ENCODE results near the gene IL1R1. TPM values are rescaled to one million over a fixed set of nuclear protein-coding genes. Genes with fewer than 3 reads are reported as not detected.
A peak's percentile ranks its signal among the peaks of the same experiment; 100 is the strongest.

The IL1R1 gene
- total RNA-seq, 1 experiment from 2014 or later, result 1.0 TPM

DNA sequence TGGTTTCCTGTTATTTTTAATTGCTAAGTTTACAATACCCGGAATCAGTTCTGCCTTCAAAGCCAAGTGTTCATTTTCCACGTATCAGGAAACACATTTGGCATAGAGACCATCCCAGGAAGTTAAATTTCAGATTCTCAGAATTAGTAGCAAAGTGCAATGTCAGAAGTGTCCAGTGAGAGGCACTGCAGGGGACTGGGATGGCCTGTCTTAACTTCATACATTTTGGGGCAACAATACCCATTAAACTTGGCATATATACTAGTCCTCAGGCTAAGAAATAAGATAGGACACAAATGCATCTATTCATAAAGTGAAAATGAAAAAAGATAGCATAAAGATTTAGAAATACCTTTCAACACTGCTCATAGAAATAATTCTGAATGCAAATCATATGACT lies 42.8 kb downstream of the IL1R1 start:
- Histone ChIP-seq H3K27me3 (ENCODE audit: control insufficient read depth, insufficient read depth, low read length) (peaks cover 17% of the 10 kb centered on the region; the same call in 1 of the 2 replicates), H3K36me3 (replicated peaks; ENCODE audit: control insufficient read depth, insufficient read depth, low read length) (no peaks in the 10 kb centered on the region), H3K4me3 (ENCODE audit: insufficient read depth, low read depth, low read length) (no peak overlapping the region)
- peak; percentile 48 for DNase-seq

DNA sequence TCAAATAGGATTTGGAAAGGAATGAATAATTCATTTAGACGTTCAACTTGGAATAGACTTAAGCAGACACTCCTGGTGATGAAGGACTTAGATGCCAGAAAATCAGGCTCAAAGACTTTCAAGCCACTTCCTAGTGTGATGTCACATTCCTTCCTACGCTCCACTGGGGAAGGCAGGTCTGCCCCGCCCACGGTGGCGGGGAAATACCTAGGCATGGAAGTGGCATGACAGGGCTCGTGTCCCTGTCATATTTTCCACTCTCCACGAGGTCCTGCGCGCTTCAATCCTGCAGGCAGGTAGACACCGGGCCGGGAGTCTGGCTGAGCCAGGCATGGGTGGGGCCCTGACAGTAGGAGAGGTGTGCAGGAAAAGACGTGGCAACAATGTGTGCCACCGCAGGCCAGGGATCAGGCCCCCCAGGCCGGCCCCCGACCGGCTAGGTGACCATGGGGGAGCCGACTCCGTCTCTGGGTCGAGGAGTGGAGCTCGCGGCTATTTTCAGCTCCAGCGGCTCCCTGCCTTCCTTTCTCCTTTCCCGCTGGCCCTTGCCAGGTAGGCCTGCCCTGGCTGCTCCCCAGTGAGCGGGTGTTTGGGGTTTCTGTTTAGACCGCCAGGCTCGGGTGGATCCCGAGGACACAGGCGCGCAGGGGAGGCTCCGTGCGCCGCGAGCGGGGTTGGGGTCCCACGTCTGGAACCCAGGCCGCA lies 44.4 kb downstream of the IL1R1 start, which contains the start of gene IL1RL2:
Gene IL1RL2 (plus strand): TSS at position 233 of the 705 bp plus-strand sequence. CDS start 845 bp downstream, outside the sequence.
- Histone ChIP-seq H3K27me3 (ENCODE audit: control insufficient read depth, insufficient read depth, low read length) (peaks cover 17% of the 10 kb centered on the region; the same call in 1 of the 2 replicates), H3K4me3 (ENCODE audit: insufficient read depth, low read depth, low read length) (peak within 1 kb of the TSS; percentile 26; the same call in 1 of the 2 replicates), H3K36me3 (replicated peaks; ENCODE audit: control insufficient read depth, insufficient read depth, low read length) (no peaks in the 10 kb centered on the region)
- DNase-seq, result peak; percentile 43

DNA sequence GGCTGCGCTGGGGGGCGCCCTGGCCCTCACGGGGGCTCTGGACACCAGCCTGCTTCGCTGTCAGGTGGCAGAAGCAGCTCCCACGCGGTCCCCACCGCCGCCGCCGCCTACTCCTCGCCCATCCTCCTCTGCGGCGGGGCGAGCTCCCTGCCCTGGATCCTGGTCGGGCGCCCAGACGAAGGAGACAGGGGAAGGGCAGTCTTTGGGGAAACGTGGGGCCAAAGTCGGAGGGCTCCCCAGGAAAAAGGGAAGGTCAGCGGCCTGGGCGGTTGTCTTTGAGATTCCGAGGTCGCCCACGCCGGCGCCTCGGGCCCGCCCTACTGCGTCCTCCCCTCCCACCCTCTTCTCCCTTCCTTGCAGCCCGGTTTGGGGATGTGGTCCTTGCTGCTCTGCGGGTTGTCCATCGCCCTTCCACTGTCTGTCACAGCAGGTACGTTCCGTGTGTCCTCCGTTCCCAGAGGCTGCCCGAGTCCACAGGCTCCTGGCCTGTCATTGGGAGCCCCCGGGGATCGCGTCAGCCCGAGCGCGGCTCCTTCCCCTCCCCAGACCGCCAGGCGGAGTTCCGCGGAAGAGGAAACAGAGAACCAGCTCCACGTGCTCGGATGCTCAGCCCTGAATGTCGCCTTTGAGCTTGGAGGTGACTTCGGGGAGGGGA lies 45.1 kb downstream of the IL1R1 start:
- Histone ChIP-seq H3K27me3 (ENCODE audit: control insufficient read depth, insufficient read depth, low read length) (peaks cover 17% of the 10 kb centered on the region; the same call in 1 of the 2 replicates), H3K36me3 (replicated peaks; ENCODE audit: control insufficient read depth, insufficient read depth, low read length) (no peaks in the 10 kb centered on the region)
- peak; percentile 57 for DNase-seq

DNA sequence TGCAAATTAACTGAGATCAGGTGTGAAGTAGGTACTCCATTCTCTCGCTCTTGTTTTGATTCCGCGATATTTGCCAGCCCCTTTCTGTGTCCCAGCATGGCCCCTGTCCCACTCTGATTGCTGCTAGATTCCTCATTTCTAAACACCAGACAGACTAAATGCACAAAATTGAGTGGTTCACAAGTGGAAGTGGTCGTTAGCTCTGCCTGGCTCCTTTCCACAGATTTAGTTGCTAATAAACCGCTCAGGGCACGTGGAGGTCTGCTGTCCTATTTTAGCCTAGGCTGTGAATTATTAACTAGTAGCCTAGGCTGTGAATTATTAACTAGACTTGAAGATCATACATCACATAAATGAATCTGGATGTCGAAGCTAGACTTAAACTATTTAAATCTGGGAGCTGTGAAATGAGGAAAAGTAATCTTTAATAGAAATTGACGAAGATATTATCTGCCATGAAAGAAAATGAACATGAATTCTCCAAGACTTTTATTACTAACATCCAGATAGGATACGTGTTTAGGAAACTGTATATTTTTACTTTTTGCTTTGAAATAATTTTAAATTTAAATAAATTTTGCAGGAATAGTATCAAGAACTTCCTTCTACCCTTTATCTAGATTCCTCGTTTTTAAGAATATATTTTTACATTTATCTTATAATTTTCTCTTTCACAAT lies 48.0 kb downstream of the IL1R1 start:
- no peak for DNase-seq
- Histone ChIP-seq H3K36me3 (replicated peaks; ENCODE audit: control insufficient read depth, insufficient read depth, low read length) (no peaks in the 10 kb centered on the region), H3K27me3 (ENCODE audit: control insufficient read depth, insufficient read depth, low read length) (peaks cover 17% of the 10 kb centered on the region; the same call in 1 of the 2 replicates), H3K4me3 (ENCODE audit: insufficient read depth, low read depth, low read length) (no peak overlapping the region)

More for the DNA sequence above, 45.1 kb downstream of the IL1R1 start:
- peak overlapping the region; percentile 26; the same call in 1 of the 2 replicates for H3K4me3 ChIP-seq (ENCODE audit: insufficient read depth, low read depth, low read length)

DNA sequence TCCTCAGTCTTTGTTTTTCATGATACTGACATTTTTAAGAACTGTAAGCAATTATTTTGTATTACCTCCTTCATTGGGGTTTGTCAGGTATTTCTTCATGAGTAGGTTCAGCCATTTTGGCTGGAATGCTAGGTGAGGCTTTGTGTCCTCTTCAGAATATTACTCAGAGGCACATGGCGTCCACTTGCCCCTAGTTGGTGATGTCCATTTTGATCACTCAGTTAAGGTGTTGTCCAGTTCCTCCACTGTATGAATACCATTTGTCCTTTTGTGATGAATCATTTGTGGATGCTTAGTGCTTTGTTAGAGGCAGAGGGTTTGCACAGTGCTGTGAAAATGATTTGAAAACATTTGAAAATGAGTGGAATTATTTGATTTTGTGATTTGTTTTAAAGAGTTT lies 49.0 kb downstream of the IL1R1 start:
- H3K4me3 ChIP-seq (ENCODE audit: insufficient read depth, low read depth, low read length), result no peak overlapping the region
- H3K27me3 ChIP-seq (ENCODE audit: control insufficient read depth, insufficient read depth, low read length), result peaks cover 15% of the 10 kb centered on the region; the same call in 1 of the 2 replicates
- no peak for DNase-seq
- no peaks in the 10 kb centered on the region for H3K36me3 ChIP-seq (replicated peaks; ENCODE audit: control insufficient read depth, insufficient read depth, low read length)

DNA sequence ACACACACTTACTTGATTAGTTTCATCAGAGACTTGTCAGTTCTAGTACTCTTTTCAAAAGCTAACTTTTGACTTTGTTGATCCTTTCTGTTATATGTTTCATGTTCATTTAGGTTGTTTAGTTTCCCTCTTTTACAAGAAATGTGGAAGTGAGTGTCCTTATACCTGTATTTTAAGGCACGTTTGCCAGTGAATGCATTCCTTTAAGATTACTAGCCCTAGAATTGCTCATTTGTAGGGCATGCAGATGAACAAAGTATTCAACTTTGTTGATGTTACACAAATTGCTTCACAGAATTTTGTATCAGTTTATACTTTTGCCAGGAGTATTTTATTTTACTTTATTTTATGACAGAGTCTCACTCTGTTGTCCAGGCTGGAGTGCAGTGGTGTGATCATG lies 50.5 kb downstream of the IL1R1 start:
- Histone ChIP-seq H3K4me3 (ENCODE audit: insufficient read depth, low read depth, low read length) (no peak overlapping the region), H3K36me3 (replicated peaks; ENCODE audit: control insufficient read depth, insufficient read depth, low read length) (no peaks in the 10 kb centered on the region), H3K27me3 (ENCODE audit: control insufficient read depth, insufficient read depth, low read length) (peaks cover under 1% of the 10 kb centered on the region; the same call in 1 of the 2 replicates)
- DNase-seq, result no peak

DNA sequence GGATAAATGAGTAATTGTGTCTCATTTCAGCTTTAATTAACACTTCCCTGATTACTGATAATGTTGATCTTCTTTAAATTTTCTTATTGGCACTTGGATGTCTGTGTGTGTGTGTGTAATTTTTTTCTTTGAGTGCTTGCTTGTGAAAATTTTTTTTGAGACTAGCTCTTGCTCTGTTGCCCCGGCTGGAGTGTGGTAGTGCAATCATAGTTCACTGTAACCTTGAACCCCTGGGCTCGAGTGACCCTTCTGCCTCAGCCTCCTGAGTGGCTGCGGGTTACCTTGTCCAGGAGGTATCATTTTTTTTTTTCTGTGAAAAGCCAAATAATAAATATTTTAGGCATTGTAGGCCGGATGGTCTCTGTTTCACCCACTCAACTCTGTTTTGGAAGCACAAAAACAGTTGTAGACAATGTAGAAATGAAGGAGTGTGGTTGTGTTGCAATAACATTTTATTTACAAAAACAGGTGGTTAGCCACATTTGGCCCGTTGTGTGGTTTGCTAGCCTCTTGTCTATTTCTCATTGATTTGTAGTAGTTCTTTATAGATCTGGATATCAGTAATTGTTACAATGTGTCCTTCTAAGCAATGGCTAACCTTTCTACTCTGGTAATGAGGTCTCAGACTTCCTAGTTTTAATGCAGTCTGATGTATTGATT lies 52.2 kb downstream of the IL1R1 start:
- Histone ChIP-seq H3K27me3 (ENCODE audit: control insufficient read depth, insufficient read depth, low read length) (no peaks in the 10 kb centered on the region), H3K36me3 (replicated peaks; ENCODE audit: control insufficient read depth, insufficient read depth, low read length) (no peaks in the 10 kb centered on the region), H3K4me3 (ENCODE audit: insufficient read depth, low read depth, low read length) (no peak overlapping the region)
- no peak for DNase-seq

DNA sequence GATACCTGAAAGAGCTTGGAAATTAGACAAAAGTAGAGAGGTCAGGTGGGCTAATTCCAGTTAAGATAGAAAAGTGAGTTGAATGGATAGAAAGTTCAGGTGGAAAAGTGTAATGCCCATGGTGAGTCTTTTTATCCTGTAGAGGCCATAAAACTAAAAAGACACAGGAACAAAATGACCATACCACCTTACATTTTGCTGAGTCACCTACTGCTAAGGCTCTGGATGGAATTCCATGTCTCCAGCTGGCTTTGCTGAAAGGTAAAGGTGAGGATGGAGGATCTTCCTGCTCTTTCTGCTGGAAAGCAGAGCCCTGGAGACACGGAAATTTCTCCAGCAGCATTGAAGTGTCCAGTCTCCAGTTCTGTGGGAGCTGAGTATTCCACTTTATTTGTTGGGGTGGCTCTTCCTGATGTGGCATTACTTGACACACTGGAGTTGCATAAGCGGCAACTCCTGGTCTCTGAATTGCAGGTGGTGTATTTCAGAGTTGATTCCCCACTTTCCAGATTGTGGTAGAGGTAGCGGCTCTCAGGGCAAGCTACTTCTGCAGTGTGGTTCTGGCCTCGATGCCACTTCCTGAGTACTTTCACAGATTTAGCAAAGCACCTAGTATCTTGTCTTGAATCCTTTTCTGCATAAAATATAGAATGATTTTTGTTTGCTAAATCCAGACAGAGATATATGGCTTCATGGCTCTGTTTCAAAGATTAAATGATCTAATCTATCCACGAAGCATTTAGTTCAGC lies 55.0 kb downstream of the IL1R1 start:
- Histone ChIP-seq H3K4me3 (ENCODE audit: insufficient read depth, low read depth, low read length) (no peak overlapping the region), H3K27me3 (ENCODE audit: control insufficient read depth, insufficient read depth, low read length) (no peaks in the 10 kb centered on the region), H3K36me3 (replicated peaks; ENCODE audit: control insufficient read depth, insufficient read depth, low read length) (no peaks in the 10 kb centered on the region)
- no peak for DNase-seq

DNA sequence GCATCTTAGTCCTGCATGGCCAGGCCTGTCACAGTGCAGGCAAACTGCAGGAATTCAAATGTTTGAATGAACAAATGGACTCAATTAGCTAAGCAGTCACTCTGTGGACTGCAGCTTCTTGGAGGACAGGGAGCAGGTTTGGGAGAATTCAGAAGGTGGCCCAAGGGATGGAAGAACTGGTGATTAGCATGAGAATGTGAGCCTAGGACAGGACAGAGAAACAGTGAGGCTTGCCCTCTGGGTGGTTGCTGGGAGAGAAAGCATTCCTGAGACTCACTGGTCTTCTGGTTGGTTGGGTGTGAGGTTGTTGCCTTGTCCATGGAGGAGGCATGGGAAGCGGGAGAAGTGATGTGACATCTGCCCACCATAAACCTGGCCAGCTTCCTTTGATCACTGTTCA lies 58.0 kb downstream of the IL1R1 start:
- no peaks in the 10 kb centered on the region for H3K27me3 ChIP-seq (ENCODE audit: control insufficient read depth, insufficient read depth, low read length)
- H3K4me3 ChIP-seq (ENCODE audit: insufficient read depth, low read depth, low read length), result no peak overlapping the region
- no peak for DNase-seq
- H3K36me3 ChIP-seq (replicated peaks; ENCODE audit: control insufficient read depth, insufficient read depth, low read length), result no peaks in the 10 kb centered on the region

DNA sequence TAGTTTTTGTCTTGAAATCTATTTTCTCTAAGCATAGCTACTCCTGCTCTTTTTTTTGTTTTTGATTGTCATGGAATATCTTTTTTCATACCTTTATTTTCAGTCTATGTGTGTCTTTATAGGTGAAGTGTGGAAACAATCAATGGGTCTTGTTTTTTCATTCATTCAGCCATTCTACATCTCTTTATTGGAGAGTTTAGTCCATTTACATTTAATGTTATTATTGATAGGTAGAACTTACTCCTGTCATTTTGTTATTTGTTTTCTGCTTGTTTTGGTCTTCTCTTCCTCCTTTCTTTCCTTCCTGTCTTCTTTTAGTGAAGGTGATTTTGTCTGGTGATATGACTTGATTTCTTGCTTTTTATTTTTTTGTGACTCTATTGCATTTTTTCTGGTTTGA lies 62.1 kb downstream of the IL1R1 start:
- no peak for DNase-seq
- Histone ChIP-seq H3K27me3 (ENCODE audit: control insufficient read depth, insufficient read depth, low read length) (no peaks in the 10 kb centered on the region), H3K36me3 (replicated peaks; ENCODE audit: control insufficient read depth, insufficient read depth, low read length) (no peaks in the 10 kb centered on the region), H3K4me3 (ENCODE audit: insufficient read depth, low read depth, low read length) (no peak overlapping the region)

DNA sequence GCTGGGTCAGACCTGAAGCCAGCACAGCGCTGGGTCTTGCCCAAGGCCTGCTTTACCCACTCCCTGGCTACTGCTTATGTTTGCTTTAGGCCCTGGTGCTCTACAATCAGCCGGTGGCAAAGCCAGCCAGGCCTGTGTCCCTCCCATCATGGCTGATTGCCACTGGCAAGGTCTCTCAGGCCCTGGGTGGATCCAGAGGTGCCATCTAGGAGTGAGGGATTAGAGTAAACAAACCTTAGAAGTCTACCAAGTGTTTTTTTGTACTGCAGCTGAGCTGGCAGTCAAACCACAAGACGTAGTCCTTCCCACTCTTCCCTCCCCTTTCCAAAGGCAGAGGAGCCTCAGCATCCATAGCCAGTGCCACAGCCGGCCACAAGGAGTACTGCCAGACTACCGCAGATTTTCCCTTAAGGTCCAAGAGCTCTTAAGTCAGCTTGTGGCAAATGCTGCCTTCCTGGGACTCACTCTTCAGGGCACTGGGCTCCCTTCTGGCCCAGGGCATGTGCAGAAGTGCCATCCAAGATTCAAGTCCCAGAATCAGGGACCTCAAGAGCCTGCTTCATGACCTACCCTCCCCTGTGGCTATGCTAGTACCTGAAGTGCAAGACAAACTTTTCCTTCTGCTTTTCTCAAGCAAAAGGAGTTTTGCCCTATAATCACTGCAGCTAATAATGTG lies 64.3 kb downstream of the IL1R1 start:
- Histone ChIP-seq H3K27me3 (ENCODE audit: control insufficient read depth, insufficient read depth, low read length) (no peaks in the 10 kb centered on the region), H3K36me3 (replicated peaks; ENCODE audit: control insufficient read depth, insufficient read depth, low read length) (no peaks in the 10 kb centered on the region), H3K4me3 (ENCODE audit: insufficient read depth, low read depth, low read length) (no peak overlapping the region)
- no peak for DNase-seq

DNA sequence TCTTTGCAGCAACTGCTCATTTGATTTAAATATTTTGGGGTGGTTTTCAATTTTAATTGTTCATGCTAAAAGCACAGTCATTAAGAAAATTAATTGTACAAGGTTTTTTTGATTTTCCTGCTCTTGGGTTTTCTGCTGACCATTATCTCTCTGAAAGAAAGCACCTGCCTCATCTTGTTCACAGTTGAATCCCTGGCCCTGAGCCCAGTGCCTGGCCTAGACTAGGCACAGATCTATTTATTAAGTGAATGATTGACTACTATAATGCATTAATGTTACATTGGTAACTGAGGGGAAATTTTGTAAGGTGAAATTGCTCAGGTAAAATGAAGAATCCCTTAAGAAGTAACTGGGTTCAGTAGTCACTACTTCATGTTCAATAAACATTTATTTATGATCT lies 66.2 kb downstream of the IL1R1 start:
- no peaks in the 10 kb centered on the region for H3K27me3 ChIP-seq (ENCODE audit: control insufficient read depth, insufficient read depth, low read length)
- no peak for DNase-seq
- no peaks in the 10 kb centered on the region for H3K36me3 ChIP-seq (replicated peaks; ENCODE audit: control insufficient read depth, insufficient read depth, low read length)
- no peak overlapping the region for H3K4me3 ChIP-seq (ENCODE audit: insufficient read depth, low read depth, low read length)

DNA sequence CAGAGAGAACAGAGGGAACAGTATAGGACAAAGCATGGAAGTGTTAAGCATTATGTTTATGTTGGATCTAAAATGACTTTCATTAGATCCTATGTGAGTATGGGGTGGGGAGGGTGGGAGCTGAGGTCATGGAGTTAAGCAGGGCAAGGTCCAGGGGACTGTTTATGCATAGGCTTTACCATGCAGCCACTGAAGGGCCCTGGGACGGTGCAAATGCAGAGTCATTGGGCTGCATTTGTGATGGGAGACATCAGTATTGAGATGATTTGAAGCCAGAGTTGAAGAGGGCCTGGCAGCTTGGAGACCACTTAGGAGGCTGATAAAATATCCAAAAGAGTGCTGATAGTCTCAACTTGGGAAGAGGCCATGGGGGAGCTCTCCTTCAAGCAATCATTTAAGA lies 66.9 kb downstream of the IL1R1 start:
- no peaks in the 10 kb centered on the region for H3K27me3 ChIP-seq (ENCODE audit: control insufficient read depth, insufficient read depth, low read length)
- no peak overlapping the region for H3K4me3 ChIP-seq (ENCODE audit: insufficient read depth, low read depth, low read length)
- no peak for DNase-seq
- H3K36me3 ChIP-seq (replicated peaks; ENCODE audit: control insufficient read depth, insufficient read depth, low read length), result no peaks in the 10 kb centered on the region
